Measurements from ENCODE around the gene RXFP2. TPM values are rescaled to one million over a fixed set of nuclear protein-coding genes. Genes with fewer than 3 reads are reported as not detected.
A peak's percentile ranks its signal among the peaks of the same experiment; 100 is the strongest.

RXFP2 gene
- total RNA-seq, 1 donor from 2014 or later = not detected

- no peaks in the 10 kb centered on the region for H3K9me3 ChIP-seq
- H3K4me1 ChIP-seq = no peaks in the 10 kb centered on the region
- H3K36me3 ChIP-seq = no peaks in the 10 kb centered on the region
- no peak for TF ChIP-seq CTCF (IDR thresholded peaks at IDR 0.05)
- no peak overlapping the region for H3K4me3 ChIP-seq
- no peak for DNase-seq (ENCODE audit: low spot score in 2 of 2)
- H3K27ac ChIP-seq = no peak overlapping the region
- H3K27me3 ChIP-seq = no peaks in the 10 kb centered on the region
- intact Hi-C loops (cut with DNase I) = no loop called here
These were observed 5.7 kb upstream of the RXFP2 start for GRCh38 chr13:31733647-31734046.

- peak overlapping the region in 1 of 2 donors; percentile 32 for H3K4me3 ChIP-seq
- no peaks in the 10 kb centered on the region for H3K27me3 ChIP-seq
- H3K9me3 ChIP-seq = no peaks in the 10 kb centered on the region
- intact Hi-C loops (cut with DNase I) = loop anchor here (1.0 to 10.0 kb wide), 4 partner anchors 55 to 537 kb away; no protein-coding TSS in a partner anchor
- TF ChIP-seq CTCF (IDR thresholded peaks at IDR 0.05) = peak; percentile 66 to 97 (median 92)
- no peaks in the 10 kb centered on the region for H3K4me1 ChIP-seq
- peak in 1 of 2 donors; percentile 82 for DNase-seq (ENCODE audit: low spot score in 2 of 2)
- no peak overlapping the region for H3K27ac ChIP-seq
- H3K36me3 ChIP-seq = no peaks in the 10 kb centered on the region
These were observed 2.9 kb downstream of the RXFP2 start for GRCh38 chr13:31742097-31742734.

GRCh38 chr13:31747291-31747690 lies 8.0 kb downstream of the RXFP2 start:
- Histone ChIP-seq H3K9me3 (no peaks in the 10 kb centered on the region), H3K4me3 (no peak overlapping the region), H3K27me3 (no peaks in the 10 kb centered on the region), H3K4me1 (no peaks in the 10 kb centered on the region), H3K36me3 (no peaks in the 10 kb centered on the region), H3K27ac (no peak overlapping the region)
- no peak for TF ChIP-seq CTCF (IDR thresholded peaks at IDR 0.05)
- intact Hi-C loops (cut with DNase I) = loop anchor here (10.0 kb wide), 1 partner anchor 542 kb away; no protein-coding TSS in a partner anchor
- no peak for DNase-seq (ENCODE audit: low spot score in 2 of 2)

- Histone ChIP-seq H3K4me1 (no peaks in the 10 kb centered on the region), H3K27me3 (no peaks in the 10 kb centered on the region), H3K36me3 (no peaks in the 10 kb centered on the region), H3K9me3 (no peaks in the 10 kb centered on the region), H3K4me3 (no peak overlapping the region), H3K27ac (no peak overlapping the region)
- TF ChIP-seq CTCF (IDR thresholded peaks at IDR 0.05) = no peak
- no peak for DNase-seq (ENCODE audit: low spot score in 2 of 2)
- intact Hi-C loops (cut with DNase I) = loop anchor here (10.0 kb wide), 1 partner anchor 543 kb away; no protein-coding TSS in a partner anchor
These were observed 8.6 kb downstream of the RXFP2 start for GRCh38 chr13:31747966-31748365.

- no peaks in the 10 kb centered on the region for H3K9me3 ChIP-seq
- intact Hi-C loops (cut with DNase I) = loop anchor here (10.0 kb wide), 2 partner anchors 135 to 545 kb away; no protein-coding TSS in a partner anchor
- no peaks in the 10 kb centered on the region for H3K27me3 ChIP-seq
- H3K27ac ChIP-seq = no peak overlapping the region
- no peak for TF ChIP-seq CTCF (IDR thresholded peaks at IDR 0.05)
- no peaks in the 10 kb centered on the region for H3K4me1 ChIP-seq
- no peaks in the 10 kb centered on the region for H3K36me3 ChIP-seq
- DNase-seq (ENCODE audit: low spot score in 2 of 2) = no peak
- no peak overlapping the region for H3K4me3 ChIP-seq
These were observed 10.6 kb downstream of the RXFP2 start for GRCh38 chr13:31749929-31750328.

Data from ascending aorta (tissue), 2 donors.